Coronary artery (tissue), 2 donors: ENCODE results near the gene CUZD1.

Source experiments
- DNase-seq: peaks from one replicate; pipeline ENCODE4 v3.0.0-alpha.2; 2017; ENCODE audit warnings: low spot score
- H3K27ac ChIP-seq, 2 donors: fragments of 200-600 bp; sonication (generic); one replicate each; pipeline ENCODE4 v1.5.1; 2016 to 2019
- H3K4me3 ChIP-seq: fragments of 200-600 bp; sonication (generic); 2 replicates; pipeline ENCODE4 v1.5.1; 2016; ENCODE audit warnings: mild to moderate bottlenecking, moderate library complexity
- TF ChIP-seq, protein P1 (sequence below): fragments of 200-600 bp; sonication (generic); IDR thresholded peaks from one replicate; pipeline ENCODE4 v1.5.1; 2019; ENCODE audit warnings: antibody characterized with exemption

Gene CUZD1

DNA sequence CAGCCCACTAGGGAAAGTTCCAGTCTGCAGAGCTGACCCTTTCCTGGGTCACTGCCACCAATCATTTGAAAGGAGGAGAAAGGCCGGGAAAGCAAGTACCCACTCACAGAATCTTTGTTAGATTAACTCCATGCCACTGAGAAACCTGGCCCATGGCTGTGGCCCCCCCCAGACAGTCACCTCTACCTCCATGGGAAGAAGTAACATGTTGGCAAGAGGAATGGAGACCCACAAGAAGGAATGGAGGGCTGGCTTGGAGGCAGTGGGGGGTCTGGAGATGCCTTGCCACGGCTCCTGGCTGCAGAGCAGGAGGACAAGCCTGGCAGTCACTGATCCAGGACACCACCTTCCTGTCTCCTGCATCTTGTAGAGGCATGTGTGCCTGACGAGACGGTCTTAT is 32.9 kb downstream of the CUZD1 start:
- TF ChIP-seq, protein P1, sequence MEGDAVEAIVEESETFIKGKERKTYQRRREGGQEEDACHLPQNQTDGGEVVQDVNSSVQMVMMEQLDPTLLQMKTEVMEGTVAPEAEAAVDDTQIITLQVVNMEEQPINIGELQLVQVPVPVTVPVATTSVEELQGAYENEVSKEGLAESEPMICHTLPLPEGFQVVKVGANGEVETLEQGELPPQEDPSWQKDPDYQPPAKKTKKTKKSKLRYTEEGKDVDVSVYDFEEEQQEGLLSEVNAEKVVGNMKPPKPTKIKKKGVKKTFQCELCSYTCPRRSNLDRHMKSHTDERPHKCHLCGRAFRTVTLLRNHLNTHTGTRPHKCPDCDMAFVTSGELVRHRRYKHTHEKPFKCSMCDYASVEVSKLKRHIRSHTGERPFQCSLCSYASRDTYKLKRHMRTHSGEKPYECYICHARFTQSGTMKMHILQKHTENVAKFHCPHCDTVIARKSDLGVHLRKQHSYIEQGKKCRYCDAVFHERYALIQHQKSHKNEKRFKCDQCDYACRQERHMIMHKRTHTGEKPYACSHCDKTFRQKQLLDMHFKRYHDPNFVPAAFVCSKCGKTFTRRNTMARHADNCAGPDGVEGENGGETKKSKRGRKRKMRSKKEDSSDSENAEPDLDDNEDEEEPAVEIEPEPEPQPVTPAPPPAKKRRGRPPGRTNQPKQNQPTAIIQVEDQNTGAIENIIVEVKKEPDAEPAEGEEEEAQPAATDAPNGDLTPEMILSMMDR = no peak
- H3K4me3 ChIP-seq = no peak overlapping the region
- no peak for DNase-seq
- H3K27ac ChIP-seq = no peak overlapping the region

DNA sequence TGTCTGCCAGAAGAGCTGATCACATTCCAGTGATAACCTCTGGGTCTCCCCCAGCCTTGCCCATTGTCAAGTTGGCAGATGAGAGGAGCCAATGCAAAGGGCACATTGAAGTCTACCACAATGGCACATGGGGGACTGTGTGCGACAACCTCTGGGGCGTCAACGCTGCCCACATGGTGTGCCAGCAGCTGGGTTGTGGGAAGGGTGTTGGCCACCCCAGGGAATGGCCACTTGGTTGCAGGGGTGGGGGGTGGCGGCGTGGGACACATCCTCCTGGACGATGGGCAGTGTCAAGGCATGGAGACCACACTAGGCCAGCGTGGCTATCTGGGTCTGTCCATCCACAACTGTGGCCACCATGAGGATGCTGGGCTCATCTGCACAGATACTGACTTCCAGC is 43.4 kb downstream of the CUZD1 start:
- H3K4me3 ChIP-seq = no peak overlapping the region

GRCh38 chr10:122798704-122799231 is 46.9 kb downstream of the CUZD1 start:
- no peak overlapping the region for H3K4me3 ChIP-seq
- H3K27ac ChIP-seq = no peak overlapping the region
- TF ChIP-seq, protein P1 = no peak
- DNase-seq = no peak

More for the DNA sequence above, 43.4 kb downstream of the CUZD1 start:
- TF ChIP-seq, protein P1 = no peak
- H3K27ac ChIP-seq = no peak overlapping the region
- DNase-seq = no peak

DNA sequence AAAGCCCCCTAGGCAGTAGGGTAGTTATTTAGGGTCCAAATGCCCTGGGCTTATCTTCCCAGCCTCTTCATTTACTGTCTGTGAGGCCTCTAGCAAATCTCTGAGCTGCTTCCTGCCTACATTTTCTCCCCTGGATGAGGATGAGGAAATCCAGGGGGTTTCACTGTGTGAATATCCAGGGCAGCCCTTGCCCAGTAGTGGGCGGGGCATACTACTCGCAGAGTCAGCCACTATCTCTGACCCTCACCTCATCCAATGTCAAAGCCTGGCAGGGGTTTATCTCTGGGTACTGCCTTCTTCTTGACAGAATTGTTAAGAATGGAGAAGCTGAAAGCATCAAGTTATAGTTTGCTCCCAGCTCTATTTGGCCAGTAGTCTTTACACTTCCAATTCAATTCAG is 48.9 kb downstream of the CUZD1 start:
- H3K27ac ChIP-seq = no peak overlapping the region
- H3K4me3 ChIP-seq = no peak overlapping the region
- TF ChIP-seq, protein P1 = no peak
- DNase-seq = no peak

DNA sequence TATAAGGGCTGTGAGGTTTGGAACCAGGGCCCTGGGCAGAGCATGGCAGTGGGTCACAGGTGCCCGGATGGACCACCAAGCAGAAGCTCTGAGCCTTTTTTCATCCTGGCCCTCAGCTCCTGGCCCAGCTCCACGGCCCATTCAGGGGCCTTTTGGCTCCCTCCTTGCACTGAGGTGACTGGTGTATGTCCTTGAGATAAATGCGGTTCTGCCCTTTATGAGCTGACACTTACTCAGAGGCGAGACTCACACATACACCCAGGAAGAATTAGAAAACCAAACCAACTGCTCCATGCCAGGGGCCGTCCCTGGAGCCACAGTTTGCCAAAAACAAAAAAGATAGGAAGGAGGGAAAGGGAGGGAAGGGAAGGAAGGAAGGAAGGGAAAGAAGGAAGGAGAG is 49.7 kb downstream of the CUZD1 start:
- no peak for DNase-seq
- Histone ChIP-seq H3K4me3 (no peak overlapping the region), H3K27ac (no peak overlapping the region)
- TF ChIP-seq, protein P1 = no peak

DNA sequence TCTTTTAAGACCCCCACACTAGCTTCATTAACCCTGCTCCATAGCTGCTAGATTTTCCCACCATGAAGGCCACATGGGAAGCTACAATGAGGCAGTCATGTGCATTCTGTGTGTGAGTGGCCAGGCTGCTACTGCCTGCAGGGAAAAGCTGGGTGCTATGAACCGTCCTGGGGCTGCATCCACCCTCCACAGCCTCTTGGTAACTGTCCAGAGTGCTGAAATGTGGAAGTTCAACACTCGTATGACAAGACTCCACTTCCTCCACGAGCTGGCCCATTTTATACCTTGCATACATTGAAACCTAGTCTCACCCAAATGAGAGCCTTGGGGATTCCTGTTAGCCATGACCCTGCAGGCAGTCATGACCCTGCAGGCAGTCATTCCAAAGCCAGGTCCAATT is 59.4 kb downstream of the CUZD1 start:
- H3K27ac ChIP-seq = no peak overlapping the region
- TF ChIP-seq, protein P1 = no peak
- no peak overlapping the region for H3K4me3 ChIP-seq
- DNase-seq = no peak

- TF ChIP-seq, protein P1 = no peak
- H3K27ac ChIP-seq = no peak overlapping the region
These were observed 62.7 kb downstream of the CUZD1 start for GRCh38 chr10:122782911-122783310.

More at GRCh38 chr10:122782911-122783310, 62.7 kb downstream of the CUZD1 start:
- H3K4me3 ChIP-seq = no peak overlapping the region
- DNase-seq = no peak
